ENCODE results near the gene TRPM3. TPM values are rescaled to one million over a fixed set of nuclear protein-coding genes. Genes with fewer than 3 reads are reported as not detected.

Gene TRPM3
- total and polyA plus RNA-seq, 2 of the 8 experiments (the other 6 are each of a cell fraction or from before 2014, with no cell fraction given) = 2.4 to 10.9 TPM

- no peak for TF ChIP-seq TBP (IDR thresholded peaks at IDR 0.05; ENCODE audit: low read depth, low read length)
Observed at GRCh38 chr9:70542311-70542931, 579.0 kb downstream of the TRPM3 start (continued).

All from H1 (cell line).